HG03196 (cell line): ENCODE measurements around the gene RBMY1D.
"Not testable (repeated sequence)": the region's sequence is repeated elsewhere in the genome, so short reads cannot be mapped to it uniquely, and the experiment has no call there.

Source experiments
- ATAC-seq: cut with Tn5 transposase; IDR thresholded peaks from one replicate; pipeline ENCODE4 v1.9.1; 2021; ENCODE audit not compliant: unreplicated experiment

RBMY1D gene

DNA sequence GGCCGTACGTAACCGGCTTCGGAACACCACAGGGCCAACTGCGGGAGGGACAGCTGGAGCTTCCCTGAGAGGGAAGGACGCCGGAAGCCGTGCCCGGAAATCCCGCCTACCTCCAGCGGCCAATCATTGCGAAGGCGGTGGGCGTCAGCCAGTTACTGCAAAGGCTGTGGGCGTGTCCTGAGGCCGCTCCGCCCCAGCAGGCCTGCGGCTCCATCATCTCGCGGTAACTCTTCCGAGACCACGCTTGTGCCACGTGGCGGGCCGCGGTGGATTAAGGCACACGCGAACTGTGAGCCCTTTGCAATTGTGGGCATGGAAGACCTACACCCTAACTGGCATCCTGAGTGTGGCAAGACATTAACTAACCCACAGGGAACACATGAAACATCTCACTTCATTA, at the start of gene RBMY1D:
Gene RBMY1D, minus strand, starts transcription at position 101 of the 400 bp plus-strand sequence. CDS start 2,013 bp downstream, outside the sequence.
- ATAC-seq = not testable (repeated sequence)

DNA sequence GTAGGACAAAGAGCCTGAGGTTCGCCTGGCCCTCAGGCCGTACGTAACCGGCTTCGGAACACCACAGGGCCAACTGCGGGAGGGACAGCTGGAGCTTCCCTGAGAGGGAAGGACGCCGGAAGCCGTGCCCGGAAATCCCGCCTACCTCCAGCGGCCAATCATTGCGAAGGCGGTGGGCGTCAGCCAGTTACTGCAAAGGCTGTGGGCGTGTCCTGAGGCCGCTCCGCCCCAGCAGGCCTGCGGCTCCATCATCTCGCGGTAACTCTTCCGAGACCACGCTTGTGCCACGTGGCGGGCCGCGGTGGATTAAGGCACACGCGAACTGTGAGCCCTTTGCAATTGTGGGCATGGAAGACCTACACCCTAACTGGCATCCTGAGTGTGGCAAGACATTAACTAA, 23.6 kb upstream of the RBMY1D start, which contains the start of gene RBMY1E:
Gene RBMY1E, minus strand, starts transcription at position 101 of the 400 bp plus-strand sequence. CDS start 1,978 bp downstream, outside the sequence.
- not testable (repeated sequence) for ATAC-seq

DNA sequence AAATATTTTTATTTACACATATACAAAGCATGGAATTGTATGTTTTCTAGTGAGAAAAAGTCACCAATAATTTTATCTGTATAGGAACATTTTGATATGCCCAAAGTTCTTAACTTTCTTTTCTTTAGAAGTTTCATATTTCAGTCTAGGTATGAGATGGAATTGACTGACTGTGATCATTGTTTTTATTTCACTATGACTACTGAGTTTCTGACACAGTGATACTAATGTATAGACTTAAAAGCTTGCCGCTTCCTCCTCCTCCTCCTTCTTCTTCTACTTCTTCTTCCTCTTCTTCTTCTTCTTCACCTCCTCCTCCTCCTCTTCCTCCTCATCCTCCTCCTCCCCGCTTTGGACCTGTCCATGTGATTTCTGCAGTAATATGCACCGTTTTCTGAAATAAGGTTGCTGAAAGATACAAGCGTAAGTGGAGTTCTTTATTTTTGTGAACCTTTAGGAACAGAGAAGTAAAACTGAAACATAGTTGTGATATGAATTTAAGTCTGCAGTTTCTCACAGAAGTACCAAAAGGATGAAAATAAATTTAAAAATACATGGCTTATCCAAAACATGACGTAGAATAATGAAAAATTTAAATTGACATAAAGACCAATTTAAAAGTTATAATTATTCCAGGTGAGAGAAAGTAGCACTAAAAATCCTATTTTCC, 24.8 kb downstream of the RBMY1D start:
- peak; percentile 93 for ATAC-seq

DNA sequence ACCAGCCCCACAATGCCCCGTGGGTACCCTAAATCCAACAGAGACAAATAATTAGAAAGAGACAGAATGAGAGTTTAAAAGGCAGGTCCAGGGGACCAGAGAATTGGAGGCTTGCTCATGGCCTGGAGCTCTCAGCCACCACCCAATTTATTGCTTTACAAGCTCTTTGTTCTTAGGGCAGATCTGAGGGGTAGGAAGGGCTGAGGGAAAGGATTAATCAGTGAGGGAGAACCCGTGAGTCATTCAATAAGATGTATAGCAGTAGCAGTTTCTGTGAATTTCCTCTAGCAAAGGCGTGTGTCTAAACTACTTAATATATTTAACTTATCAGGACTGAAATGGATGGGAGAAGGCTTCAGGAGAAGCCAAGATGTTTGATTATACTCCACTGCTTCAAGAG, 48.8 kb downstream of the RBMY1D start:
- no peak for ATAC-seq

- no peak for ATAC-seq
These were observed 52.2 kb downstream of the RBMY1D start for GRCh38 chrY:21842090-21842489.

DNA sequence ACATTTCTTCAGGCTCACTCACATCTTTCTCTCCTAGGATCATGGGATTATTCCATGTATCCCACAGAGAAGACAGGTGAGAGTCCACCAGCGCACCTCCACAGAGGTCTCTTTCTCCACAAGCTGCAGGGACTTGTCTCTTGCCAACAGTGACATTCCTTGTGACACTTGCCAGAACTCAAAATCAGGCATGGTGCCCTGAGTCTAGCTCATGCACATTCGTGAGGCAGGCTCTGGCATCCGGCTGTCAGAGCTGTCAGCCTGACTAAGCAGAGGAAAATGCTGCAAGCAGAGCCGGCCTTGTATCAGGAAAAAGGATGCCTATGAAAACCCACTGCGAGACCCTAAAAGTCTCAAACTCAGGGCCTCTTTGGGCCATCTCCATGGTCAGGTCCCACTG, 54.8 kb downstream of the RBMY1D start:
- no peak for ATAC-seq

- no peak for ATAC-seq
These were observed 58.0 kb downstream of the RBMY1D start for GRCh38 chrY:21836343-21836742.

- ATAC-seq = no peak
These were observed 59.3 kb downstream of the RBMY1D start for GRCh38 chrY:21835052-21835451.
